Rectal smooth muscle tissue (tissue), 1 donor: Measurements from ENCODE around the gene SLX4.

ENCODE experiments used
- H3K27ac ChIP-seq: one replicate; pipeline ENCODE4 v1.7.0; 2013; ENCODE audit warnings: low read depth, low read length, inconsistent platforms
- H3K27me3 ChIP-seq: one replicate; pipeline ENCODE4 v1.7.0; 2013; ENCODE audit warnings: low read length; ENCODE audit not compliant: control insufficient read depth, insufficient read depth
- H3K36me3 ChIP-seq: one replicate; pipeline ENCODE4 v1.7.0; 2013; ENCODE audit warnings: low read length; ENCODE audit not compliant: control insufficient read depth, insufficient read depth
- H3K4me1 ChIP-seq: one replicate; pipeline ENCODE4 v1.7.0; 2013; ENCODE audit warnings: low read length; ENCODE audit not compliant: control insufficient read depth, insufficient read depth
- H3K4me3 ChIP-seq: one replicate; pipeline ENCODE4 v1.7.0; 2013; ENCODE audit warnings: low read length
- H3K9ac ChIP-seq: one replicate; pipeline ENCODE4 v1.7.0; 2013; ENCODE audit warnings: low read length

The SLX4 gene

GRCh38 chr16:3646348-3646920 is 35.0 kb upstream of the SLX4 start:
- no peak overlapping the region for H3K9ac ChIP-seq
- H3K27me3 ChIP-seq, result no peaks in the 10 kb centered on the region
- no peaks in the 10 kb centered on the region for H3K4me1 ChIP-seq
- H3K27ac ChIP-seq, result no peak overlapping the region
- H3K36me3 ChIP-seq, result peaks cover 3% of the 10 kb centered on the region
- no peak overlapping the region for H3K4me3 ChIP-seq

- no peaks in the 10 kb centered on the region for H3K27me3 ChIP-seq
- no peaks in the 10 kb centered on the region for H3K4me1 ChIP-seq
- H3K27ac ChIP-seq, result no peak overlapping the region
- no peak overlapping the region for H3K9ac ChIP-seq
- no peak overlapping the region for H3K4me3 ChIP-seq
- no peaks in the 10 kb centered on the region for H3K36me3 ChIP-seq
Measured at GRCh38 chr16:3645504-3646347, 34.3 kb upstream of the SLX4 start.

GRCh38 chr16:3645108-3645503 is 33.7 kb upstream of the SLX4 start:
- no peaks in the 10 kb centered on the region for H3K36me3 ChIP-seq
- H3K9ac ChIP-seq, result no peak overlapping the region
- no peaks in the 10 kb centered on the region for H3K4me1 ChIP-seq
- no peak overlapping the region for H3K27ac ChIP-seq
- H3K4me3 ChIP-seq, result no peak overlapping the region
- no peaks in the 10 kb centered on the region for H3K27me3 ChIP-seq

DNA sequence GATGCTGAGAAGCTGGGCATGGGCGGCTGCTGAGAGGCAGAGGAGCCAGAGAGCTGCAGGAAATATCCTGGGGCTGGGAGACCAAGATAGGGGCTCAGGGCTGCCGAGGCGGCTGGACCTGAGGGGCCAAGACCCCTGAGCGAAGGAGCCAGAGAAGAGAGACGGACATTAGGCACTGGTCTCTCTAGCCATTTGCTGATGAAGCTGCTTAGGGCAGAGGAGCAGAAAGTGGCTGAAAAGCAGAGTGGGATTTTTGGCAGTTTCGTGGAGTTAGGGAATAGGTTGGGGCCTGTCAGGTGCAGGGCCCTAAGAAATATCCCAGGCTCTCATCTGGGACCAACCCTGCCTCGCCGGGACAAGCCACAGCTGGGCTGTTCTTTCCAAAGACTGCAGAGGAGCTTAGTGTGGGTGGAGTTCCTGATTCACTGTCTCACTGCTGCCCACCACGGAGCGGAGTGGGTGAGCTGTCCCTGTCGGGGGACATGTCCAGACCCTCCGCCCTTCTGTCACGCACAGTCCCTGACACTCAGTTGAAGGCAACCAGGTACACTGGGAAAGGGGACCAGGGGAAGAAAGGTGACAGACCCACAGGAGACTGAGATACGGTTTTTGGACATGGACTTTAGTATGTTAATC is 31.8 kb upstream of the SLX4 start:
- Histone ChIP-seq H3K36me3 (no peaks in the 10 kb centered on the region), H3K9ac (no peak overlapping the region), H3K4me3 (no peak overlapping the region), H3K4me1 (no peaks in the 10 kb centered on the region), H3K27me3 (no peaks in the 10 kb centered on the region), H3K27ac (no peak overlapping the region)

- Histone ChIP-seq H3K36me3 (no peaks in the 10 kb centered on the region), H3K9ac (no peak overlapping the region), H3K4me1 (no peaks in the 10 kb centered on the region), H3K4me3 (no peak overlapping the region), H3K27me3 (no peaks in the 10 kb centered on the region), H3K27ac (no peak overlapping the region)
Measured at GRCh38 chr16:3642397-3643094, 31.1 kb upstream of the SLX4 start.

- Histone ChIP-seq H3K4me1 (no peaks in the 10 kb centered on the region), H3K27me3 (no peaks in the 10 kb centered on the region), H3K27ac (no peak overlapping the region)
Measured at GRCh38 chr16:3641801-3642396, 30.5 kb upstream of the SLX4 start.

DNA sequence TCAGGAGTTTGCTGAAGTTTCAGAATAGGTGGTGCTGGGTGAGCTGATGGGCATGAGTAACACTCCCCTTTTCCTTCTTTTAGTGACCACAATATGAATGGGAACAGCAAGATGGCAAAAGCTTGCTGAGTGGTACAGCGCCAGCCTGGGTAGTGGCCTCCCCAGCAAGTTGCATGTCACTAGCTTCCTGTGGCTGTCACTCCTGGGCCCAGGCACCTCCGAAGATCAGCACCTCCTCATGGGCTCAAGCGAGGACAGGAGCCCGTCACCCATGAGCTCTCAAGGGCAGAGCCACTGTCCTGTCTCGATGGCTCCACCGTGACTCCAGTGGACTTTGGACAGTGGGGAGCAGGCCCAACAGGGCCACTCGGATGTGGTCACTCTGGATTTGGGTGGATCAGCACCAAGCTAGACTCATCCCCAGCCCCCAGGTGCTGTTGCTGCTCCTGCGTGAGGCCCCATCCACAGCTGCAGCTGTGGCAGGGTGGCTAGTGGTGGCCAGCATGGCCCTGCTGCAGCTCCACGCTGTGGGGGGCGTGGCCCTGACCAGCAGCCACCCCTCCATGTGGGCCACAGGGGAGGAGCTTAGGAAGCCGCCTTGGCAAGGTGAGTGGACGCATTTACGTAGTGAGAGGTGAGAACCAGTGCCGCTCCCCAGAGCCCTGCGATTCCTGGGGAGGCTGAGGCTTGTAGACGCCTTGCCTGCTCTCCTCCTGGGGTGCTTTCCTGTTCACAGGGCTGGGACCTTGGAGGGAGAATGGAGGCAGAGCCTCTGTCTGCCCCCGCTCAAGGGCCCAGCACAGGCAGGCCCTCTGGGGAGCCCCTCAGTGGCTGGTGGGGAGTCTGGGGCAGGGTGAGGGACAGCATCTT is 29.5 kb upstream of the SLX4 start:
- Histone ChIP-seq H3K4me3 (no peak overlapping the region), H3K27me3 (no peaks in the 10 kb centered on the region), H3K36me3 (no peaks in the 10 kb centered on the region), H3K4me1 (no peaks in the 10 kb centered on the region), H3K9ac (no peak overlapping the region), H3K27ac (no peak overlapping the region)

More at GRCh38 chr16:3641801-3642396, 30.5 kb upstream of the SLX4 start:
- Histone ChIP-seq H3K36me3 (no peaks in the 10 kb centered on the region), H3K9ac (no peak overlapping the region), H3K4me3 (no peak overlapping the region)

GRCh38 chr16:3640207-3640606 is 28.8 kb upstream of the SLX4 start:
- no peak overlapping the region for H3K4me3 ChIP-seq
- no peak overlapping the region for H3K9ac ChIP-seq
- no peak overlapping the region for H3K27ac ChIP-seq
- no peaks in the 10 kb centered on the region for H3K36me3 ChIP-seq
- H3K4me1 ChIP-seq, result no peaks in the 10 kb centered on the region
- H3K27me3 ChIP-seq, result no peaks in the 10 kb centered on the region

DNA sequence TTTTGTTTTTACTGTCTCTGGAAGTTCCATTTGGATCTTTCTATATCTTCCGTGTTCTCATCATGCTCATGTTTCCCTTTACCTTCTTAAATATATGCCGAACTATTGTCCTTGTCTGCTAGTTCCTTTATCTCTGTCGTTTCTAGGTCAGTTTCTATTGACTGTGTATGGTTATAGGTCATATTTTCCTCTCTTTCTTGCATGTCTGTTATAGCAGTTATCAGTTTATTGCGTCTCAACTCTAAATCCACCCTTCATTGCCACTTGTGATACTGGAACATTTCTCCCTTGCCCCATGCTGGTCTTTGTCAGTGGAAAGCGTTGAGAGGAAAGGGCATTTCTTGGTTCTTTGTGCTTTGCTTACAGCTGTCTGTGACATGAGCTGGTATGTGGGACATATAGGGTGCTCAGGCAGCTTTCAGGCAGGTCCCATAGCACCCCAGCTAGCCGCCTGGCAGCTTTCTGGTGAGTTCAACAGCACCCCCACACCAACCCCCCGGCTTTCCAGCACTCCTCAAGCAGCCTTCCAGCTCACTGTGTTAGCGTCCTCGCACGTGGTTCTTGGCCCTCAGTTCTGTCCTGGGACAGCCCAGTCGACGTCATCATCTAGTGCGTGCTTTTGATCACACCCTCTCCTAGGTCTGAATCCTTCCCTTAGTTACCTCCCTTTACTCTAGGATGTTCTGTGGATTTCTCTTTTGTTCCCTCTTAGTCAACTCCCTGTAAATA is 27.7 kb upstream of the SLX4 start:
- no peak overlapping the region for H3K27ac ChIP-seq
- no peaks in the 10 kb centered on the region for H3K4me1 ChIP-seq
- H3K9ac ChIP-seq, result no peak overlapping the region
- no peak overlapping the region for H3K4me3 ChIP-seq
- no peaks in the 10 kb centered on the region for H3K36me3 ChIP-seq
- no peaks in the 10 kb centered on the region for H3K27me3 ChIP-seq

DNA sequence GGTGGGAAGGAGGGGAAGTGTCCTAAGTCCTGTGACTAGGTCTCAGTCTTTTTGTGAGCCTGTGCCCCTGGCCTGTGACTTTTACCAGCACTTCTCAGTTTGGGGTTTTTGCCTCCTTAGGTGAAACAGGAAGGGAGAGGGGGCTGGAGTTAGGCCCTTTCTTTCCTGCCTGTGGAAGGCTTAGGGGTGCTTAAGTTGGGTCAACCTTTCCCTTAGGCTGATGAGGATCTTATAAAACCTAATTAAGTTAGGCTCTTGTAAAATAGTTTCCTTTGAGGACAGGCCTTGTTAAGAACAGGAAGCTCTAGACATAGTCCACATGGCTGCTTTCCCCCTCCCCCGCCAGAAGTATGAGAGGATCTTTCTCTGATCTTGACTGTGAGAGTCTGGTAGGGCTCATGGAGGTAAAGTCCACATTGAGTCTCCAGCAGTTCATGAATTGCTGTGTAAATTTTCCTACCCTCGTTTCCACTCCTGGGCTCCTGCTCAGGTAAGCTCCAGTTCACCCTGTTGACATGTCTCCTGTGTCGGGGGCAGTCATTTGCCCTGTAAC is 26.0 kb upstream of the SLX4 start:
- Histone ChIP-seq H3K4me3 (no peak overlapping the region), H3K27me3 (no peaks in the 10 kb centered on the region), H3K9ac (no peak overlapping the region), H3K27ac (no peak overlapping the region), H3K36me3 (no peaks in the 10 kb centered on the region), H3K4me1 (no peaks in the 10 kb centered on the region)
